ENCODE measurements around the gene PSMG4. TPM values are rescaled to one million over a fixed set of nuclear protein-coding genes. Genes with fewer than 3 reads are reported as not detected.

PSMG4 gene
- total and polyA plus RNA-seq, 9 of the 15 experiments (the other 6 are each of a cell fraction or from before 2014, with no cell fraction given), result 12.9 to 185 (median 52.0) TPM

DNA sequence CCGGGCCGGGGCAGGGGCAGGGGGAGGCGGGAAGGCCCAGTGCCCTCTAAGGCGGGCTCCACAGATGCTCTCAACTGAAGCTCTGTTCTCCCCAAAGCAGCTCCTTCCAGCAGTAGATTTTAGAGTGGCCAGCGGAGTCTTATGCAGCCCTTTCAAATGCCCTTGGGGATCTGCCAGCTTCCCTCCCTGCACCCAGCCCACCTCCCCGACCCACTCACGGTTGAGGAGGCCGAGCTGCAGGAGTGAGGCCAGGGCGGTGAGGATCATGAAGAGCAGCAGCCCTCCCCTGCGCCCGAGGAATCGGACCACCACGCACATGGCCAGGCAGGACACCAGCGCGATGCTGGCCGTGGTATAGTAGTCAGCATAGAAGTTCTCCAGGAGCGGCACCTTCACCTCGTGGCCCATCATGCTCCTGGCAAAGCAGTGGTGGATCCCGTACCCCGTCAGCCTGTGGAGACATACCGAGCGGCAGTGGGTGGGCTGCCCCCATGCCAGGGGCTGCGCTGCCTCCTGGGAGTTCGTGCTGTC lies 28.0 kb downstream of the PSMG4 start:
- ATAC-seq (no peak), DNase-seq (ENCODE audit: extremely low read depth in 1 of 4, low spot score in 3 of 4) (no peak), FAIRE-seq (no peak)
- peaks cover 26% of the 10 kb centered on the region; the same call in 1 of the 2 replicates for H4K20me1 ChIP-seq (replicated peaks; ENCODE audit: control insufficient read depth, insufficient read depth, low read length)
- H3K27me3 ChIP-seq (ENCODE audit: control insufficient read depth in 2 of 2, insufficient read depth in 2 of 2, low read length in 2 of 2), result no peaks in the 10 kb centered on the region
- TF ChIP-seq POLR2G (IDR thresholded peaks at IDR 0.05; ENCODE audit: low read depth, low read length), result peak; percentile 56
- TF ChIP-seq KDM2B (CRISPR knock-in tag; IDR thresholded peaks at IDR 0.05), result no peak
- in situ Hi-C loops (cut with MboI), result loop anchor here (10.0 kb wide), 1 partner anchor 308 kb away; no protein-coding TSS in a partner anchor
- no peak overlapping the region for H3K27ac ChIP-seq (ENCODE audit: extremely low read depth, low read depth, low read length)
- H3K79me2 ChIP-seq (ENCODE audit: control insufficient read depth, insufficient read depth, low read length), result no peaks in the 10 kb centered on the region
- H3K9me3 ChIP-seq (replicated peaks; ENCODE audit: control insufficient read depth, insufficient read depth, low read depth, low read length), result no peaks in the 10 kb centered on the region
- no peaks in the 10 kb centered on the region for H3K36me3 ChIP-seq (ENCODE audit: control insufficient read depth, insufficient read depth, low read length)
- BruUV-seq (replicated peaks), result no TSS peak
- H3K9ac ChIP-seq (ENCODE audit: insufficient read depth in 1 of 2, low read depth in 2 of 2, low read length in 2 of 2), result no peak overlapping the region
- H3K4me1 ChIP-seq (replicated peaks in 1 of 2; ENCODE audit: control insufficient read depth in 2 of 2, insufficient read depth in 2 of 2, low read length in 2 of 2), result peaks cover 22 to 53% of the 10 kb centered on the region in 2 experiments
- H3K9me1 ChIP-seq (ENCODE audit: control insufficient read depth, insufficient read depth, low read length), result peaks cover 7% of the 10 kb centered on the region
- intact Hi-C loops (cut with micrococcal nuclease), result loop anchor here (5.0 to 10.0 kb wide), 3 partner anchors 46 to 688 kb away; no protein-coding TSS in a partner anchor
- no peak overlapping the region for H3K4me3 ChIP-seq
- CTCF ChIA-PET (ENCODE audit: low intra/inter-chr PET ratio), result no interaction called here
- WGBS (ENCODE audit: insufficient coverage, low coverage, missing lambda C conversion rate), result 85% methylated on average over 20 of the region's 24 CpGs
- no peak overlapping the region for H3K4me2 ChIP-seq (ENCODE audit: insufficient read depth, low read length)
- POLR2A ChIA-PET, result interaction anchor here (0.7 to 1.2 kb wide), 6 partner anchors 10 to 443 kb away, joined by 3 to 6 read pairs (median 4); partner anchors contain the start of gene PSMG4
- no peak overlapping the region for H2AFZ ChIP-seq (ENCODE audit: low read depth, low read length)

- WGBS (ENCODE audit: insufficient coverage, low coverage, missing lambda C conversion rate), result 81% methylated on average over 9 of the region's 9 CpGs
- H3K4me3 ChIP-seq, result no peak overlapping the region
- H4K20me1 ChIP-seq (replicated peaks; ENCODE audit: control insufficient read depth, insufficient read depth, low read length), result peaks cover 26% of the 10 kb centered on the region; the same call in 1 of the 2 replicates
- no peak overlapping the region for H2AFZ ChIP-seq (ENCODE audit: low read depth, low read length)
- H3K27me3 ChIP-seq (ENCODE audit: control insufficient read depth in 2 of 2, insufficient read depth in 2 of 2, low read length in 2 of 2), result no peaks in the 10 kb centered on the region
- no peaks in the 10 kb centered on the region for H3K9me3 ChIP-seq (replicated peaks; ENCODE audit: control insufficient read depth, insufficient read depth, low read depth, low read length)
- no TSS peak for BruUV-seq (replicated peaks)
- ATAC-seq, result no peak
- no peak overlapping the region for H3K4me2 ChIP-seq (ENCODE audit: insufficient read depth, low read length)
- no peak overlapping the region for H3K9ac ChIP-seq (ENCODE audit: insufficient read depth in 1 of 2, low read depth in 2 of 2, low read length in 2 of 2)
- H3K79me2 ChIP-seq (ENCODE audit: control insufficient read depth, insufficient read depth, low read length), result no peaks in the 10 kb centered on the region
- POLR2A ChIA-PET, result interaction anchor here (0.6 to 1.1 kb wide), 2 partner anchors 44 to 435 kb away, joined by 3 read pairs; no protein-coding TSS in a partner anchor
- H3K4me1 ChIP-seq (replicated peaks in 1 of 2; ENCODE audit: control insufficient read depth in 2 of 2, insufficient read depth in 2 of 2, low read length in 2 of 2), result peaks cover 28 to 53% of the 10 kb centered on the region in 2 experiments
- DNase-seq (ENCODE audit: extremely low read depth in 1 of 4, low spot score in 3 of 4), result no peak
- peaks cover 7% of the 10 kb centered on the region for H3K9me1 ChIP-seq (ENCODE audit: control insufficient read depth, insufficient read depth, low read length)
- H3K36me3 ChIP-seq (ENCODE audit: control insufficient read depth, insufficient read depth, low read length), result no peaks in the 10 kb centered on the region
- intact Hi-C loops (cut with micrococcal nuclease) (loop anchor here (5.0 to 10.0 kb wide), 3 partner anchors 45 to 687 kb away; no protein-coding TSS in a partner anchor), in situ Hi-C loops (cut with MboI) (loop anchor here (10.0 kb wide), 1 partner anchor 307 kb away; no protein-coding TSS in a partner anchor)
- TF ChIP-seq HINFP (tag; conservative IDR thresholded peaks at IDR 0.05; ENCODE audit: low read depth) (no peak), ETV6 (IDR thresholded peaks at IDR 0.05; ENCODE audit: borderline replicate concordance in 1 of 2, low read depth in 2 of 2, low read length in 1 of 2) (no peak), ETV6 (CRISPR knock-in tag; IDR thresholded peaks at IDR 0.05; ENCODE audit: borderline replicate concordance) (no peak), SMAD1 (IDR thresholded peaks at IDR 0.05; ENCODE audit: low read depth, low read length, partially characterized antibody) (no peak), CTBP1 (IDR thresholded peaks at IDR 0.05; ENCODE audit: borderline replicate concordance) (no peak), MAZ (CRISPR knock-in tag; conservative IDR thresholded peaks at IDR 0.05 in 1 of 2, IDR thresholded peaks at IDR 0.05 in 1 of 2) (no peak), SMARCC2 (IDR thresholded peaks at IDR 0.05; ENCODE audit: low read depth) (no peak), ARNT (IDR thresholded peaks at IDR 0.05) (no peak)
- TF ChIP-seq, protein P1, sequence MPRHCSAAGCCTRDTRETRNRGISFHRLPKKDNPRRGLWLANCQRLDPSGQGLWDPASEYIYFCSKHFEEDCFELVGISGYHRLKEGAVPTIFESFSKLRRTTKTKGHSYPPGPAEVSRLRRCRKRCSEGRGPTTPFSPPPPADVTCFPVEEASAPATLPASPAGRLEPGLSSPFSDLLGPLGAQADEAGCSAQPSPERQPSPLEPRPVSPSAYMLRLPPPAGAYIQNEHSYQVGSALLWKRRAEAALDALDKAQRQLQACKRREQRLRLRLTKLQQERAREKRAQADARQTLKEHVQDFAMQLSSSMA (CRISPR knock-in tag; IDR thresholded peaks at IDR 0.05), result no peak
- H3K27ac ChIP-seq (ENCODE audit: extremely low read depth, low read depth, low read length), result no peak overlapping the region
- CTCF ChIA-PET (ENCODE audit: low intra/inter-chr PET ratio), result interaction anchor here (0.6 kb wide), 1 partner anchor 839 kb away, joined by 3 read pairs; no protein-coding TSS in a partner anchor
- FAIRE-seq, result no peak
These were observed 28.6 kb downstream of the PSMG4 start for GRCh38 chr6:3287308-3287707.
